Frontal cortex (tissue), 4 donors: ENCODE data around the gene ATP8A1. TPM values are rescaled to one million over a fixed set of nuclear protein-coding genes. Genes with fewer than 3 reads are reported as not detected.
"Not testable (repeated sequence)": the region's sequence is repeated elsewhere in the genome, so short reads cannot be mapped to it uniquely, and the experiment has no call there.

Experiments used
- DNase-seq, 2 donors: peaks; one replicate each; pipeline ENCODE4 v3.0.0; 2012; ENCODE audit warnings: low spot score in 2 of 2
- FAIRE-seq: peaks from 2 replicates; lab custom pipeline; 2012; peaks lifted over from hg19 to GRCh38; lab: Jason Lieb, UNC
- total RNA-seq: library from RNA; depleted of rRNA; stranded (reverse); fragments of >200 nt; gene quantifications from one replicate; pipeline ENCODE4 v1.2.3, GENCODE V29; 2014
- donor health status: control.
- donor health status: control.
- donor health status: control.

The ATP8A1 gene
- total RNA-seq, 1 donor from 2014 or later = 171 TPM

GRCh38 chr4:42396361-42396751 is 260.5 kb downstream of the ATP8A1 start:
- no peak for FAIRE-seq
- no peak for DNase-seq

DNA sequence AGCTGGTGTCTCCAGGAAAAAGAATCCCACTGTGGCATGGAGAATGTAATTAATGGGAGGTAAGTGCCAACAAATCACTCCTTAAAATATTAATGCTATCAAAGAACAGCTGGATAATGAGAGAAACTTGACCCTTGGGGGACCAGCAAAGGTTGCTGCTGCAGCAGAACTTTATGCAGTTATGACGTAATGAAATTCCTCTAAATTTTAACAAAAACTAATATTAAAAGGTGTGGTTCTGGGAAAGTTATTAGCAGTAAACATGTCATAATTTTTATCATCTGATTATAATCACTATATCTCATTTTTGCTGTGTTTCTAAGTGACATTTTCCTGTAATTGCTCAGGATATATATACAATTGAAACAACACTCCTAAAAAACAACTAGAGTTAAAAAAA is 261.3 kb downstream of the ATP8A1 start:
- DNase-seq (no peak), FAIRE-seq (no peak)

DNA sequence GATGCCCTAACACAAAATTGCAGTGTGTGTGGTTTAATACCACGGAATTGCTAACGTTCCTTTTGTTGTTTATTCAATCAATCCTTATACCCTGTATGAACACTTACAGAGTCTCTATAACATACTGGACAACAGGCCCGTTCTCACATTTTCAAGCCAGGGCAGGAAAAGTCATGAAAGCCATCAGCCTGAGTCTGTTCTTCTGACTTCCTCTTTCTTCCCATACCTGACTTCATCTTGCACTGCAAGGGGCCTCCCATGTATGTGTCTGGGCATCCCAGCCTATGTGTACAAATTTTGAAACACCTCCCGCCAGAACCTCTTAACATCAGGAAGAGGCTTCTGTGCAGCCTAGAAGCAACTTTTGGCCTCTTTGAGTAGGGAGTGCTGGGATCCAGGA is 264.5 kb downstream of the ATP8A1 start:
- FAIRE-seq = no peak
- DNase-seq = no peak

DNA sequence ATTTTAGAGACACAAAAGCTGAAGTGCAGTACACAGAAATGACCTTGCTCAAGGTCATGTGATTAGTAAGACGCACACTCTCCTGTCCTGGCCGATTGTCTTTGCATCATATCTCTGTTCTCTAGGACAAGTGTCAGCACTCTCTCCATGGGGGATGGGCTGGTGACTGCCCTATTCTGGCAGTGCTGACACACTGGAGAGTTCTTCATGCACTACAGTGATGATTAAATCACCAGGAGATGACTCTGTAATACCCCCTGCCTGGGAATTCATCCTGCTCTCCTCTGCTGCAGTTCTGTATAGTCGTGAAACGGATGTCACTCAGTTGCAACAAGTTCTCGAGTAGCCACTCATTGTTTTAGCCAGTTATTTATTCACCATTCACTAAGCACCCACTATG is 264.9 kb downstream of the ATP8A1 start:
- FAIRE-seq = no peak
- no peak for DNase-seq

GRCh38 chr4:42391355-42391664 is 265.6 kb downstream of the ATP8A1 start:
- FAIRE-seq (no peak), DNase-seq (no peak)

GRCh38 chr4:42390622-42391354 is 266.1 kb downstream of the ATP8A1 start:
- no peak for DNase-seq
- no peak for FAIRE-seq

DNA sequence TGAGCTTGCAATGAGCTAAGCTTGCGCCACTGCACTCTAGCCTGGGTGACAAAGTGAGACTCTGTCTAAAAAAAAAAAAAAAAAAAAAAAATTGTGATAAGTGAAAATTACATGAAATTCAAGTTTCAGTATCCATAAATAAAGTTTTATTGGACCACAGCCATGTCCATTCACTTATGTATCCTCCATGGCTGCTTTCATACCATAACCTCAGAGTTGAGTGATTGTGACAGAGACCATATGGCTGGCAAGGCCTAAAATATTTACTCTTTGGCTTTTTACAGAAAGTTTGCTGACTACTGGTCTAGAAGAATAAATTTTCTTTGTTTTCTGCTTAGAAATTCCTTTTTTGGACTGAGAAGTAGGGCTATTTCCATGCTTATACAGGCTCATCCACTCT is 271.4 kb downstream of the ATP8A1 start:
- FAIRE-seq = no peak
- no peak for DNase-seq

GRCh38 chr4:42381666-42382065 is 275.2 kb downstream of the ATP8A1 start:
- FAIRE-seq = no peak
- DNase-seq = no peak

GRCh38 chr4:42377497-42377896 is 279.4 kb downstream of the ATP8A1 start:
- FAIRE-seq = no peak

GRCh38 chr4:42372303-42372702 is 284.6 kb downstream of the ATP8A1 start:
- FAIRE-seq, DNase-seq: not testable (repeated sequence)

More at GRCh38 chr4:42377497-42377896, 279.4 kb downstream of the ATP8A1 start:
- no peak for DNase-seq

- FAIRE-seq (peak; percentile 92), DNase-seq (peak; percentile 55 to 56)
These were observed 285.3 kb downstream of the ATP8A1 start for GRCh38 chr4:42371305-42372252.

DNA sequence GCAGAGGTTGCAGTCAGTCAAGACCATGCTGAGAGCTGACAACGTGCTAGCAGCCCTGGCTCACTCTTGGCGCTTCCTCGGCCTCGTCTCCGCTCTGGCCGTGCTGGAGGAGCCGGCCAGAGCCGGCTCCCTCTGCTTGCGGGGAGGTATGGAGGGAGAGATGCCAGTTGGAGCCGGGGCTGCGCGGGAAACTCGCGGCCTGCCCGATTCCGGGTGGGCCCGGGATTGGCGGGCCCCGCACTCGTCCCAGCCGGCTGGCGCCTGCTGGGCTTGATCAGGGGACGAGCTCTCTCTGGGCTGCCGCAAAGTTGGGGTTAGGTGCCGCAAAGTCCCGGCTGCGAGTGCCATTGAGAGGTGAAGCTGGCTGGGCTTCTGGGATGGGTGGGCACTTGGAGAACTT is 287.4 kb downstream of the ATP8A1 start:
- DNase-seq = no peak
- FAIRE-seq = no peak

DNA sequence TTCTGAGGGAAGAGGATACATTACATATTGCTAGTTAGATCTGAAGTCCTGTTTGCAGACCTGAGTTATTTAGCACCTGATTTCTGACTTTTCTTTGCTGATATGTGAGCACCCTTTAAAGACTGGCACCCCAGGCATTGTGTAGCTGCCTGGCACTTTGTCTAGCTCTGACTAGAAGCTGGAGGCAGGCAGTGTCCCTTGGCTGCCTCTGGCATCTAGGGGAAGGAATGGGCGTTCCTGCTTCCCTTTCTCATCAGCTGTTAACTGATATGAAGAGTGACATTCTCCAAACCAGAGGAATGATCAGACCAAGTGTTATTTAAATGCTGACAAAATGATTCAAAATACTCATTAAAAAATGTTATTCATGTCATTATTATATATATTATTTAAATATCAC is 289.9 kb downstream of the ATP8A1 start:
- FAIRE-seq = no peak
- no peak for DNase-seq

DNA sequence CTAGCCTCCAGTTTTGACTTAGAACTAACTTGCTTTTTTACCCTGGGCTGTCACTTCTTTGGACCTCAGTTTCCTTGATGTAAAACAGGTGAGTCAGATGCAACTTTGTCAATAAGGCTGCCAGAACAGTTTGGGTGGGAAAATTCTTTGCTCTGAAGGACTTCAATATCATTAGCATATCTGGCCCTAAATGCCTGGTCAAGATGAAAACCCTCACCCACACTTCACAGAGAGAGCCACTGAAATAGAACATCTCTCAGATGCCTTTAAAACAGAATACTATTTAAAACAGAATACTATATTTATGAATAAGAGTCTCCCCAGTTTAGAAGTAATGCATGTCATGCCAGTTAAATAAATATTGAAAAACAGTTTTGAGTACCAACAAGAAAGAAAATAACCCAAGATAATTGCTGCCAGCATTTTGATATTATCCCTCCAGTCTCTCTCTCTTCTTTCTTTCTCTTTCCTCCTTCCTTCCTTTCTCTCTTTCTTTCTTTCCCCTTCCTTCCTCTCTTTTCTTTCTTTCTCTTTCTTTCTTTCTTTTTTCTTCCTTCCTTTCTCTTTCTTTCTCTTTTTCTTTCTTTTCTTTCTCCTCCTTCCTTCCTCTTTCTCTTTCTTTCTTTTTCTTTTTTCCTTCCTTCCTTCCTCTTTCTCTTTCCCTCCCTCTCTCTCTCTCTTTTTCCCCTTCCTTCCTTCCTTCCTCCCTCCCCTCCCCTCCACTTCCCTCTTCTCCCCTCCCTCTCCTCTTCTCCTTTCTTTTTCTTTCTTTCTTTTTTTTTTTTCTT is 292.4 kb downstream of the ATP8A1 start:
- FAIRE-seq (no peak), DNase-seq (no peak)

- FAIRE-seq (no peak), DNase-seq (no peak)
These were observed 293.3 kb downstream of the ATP8A1 start for GRCh38 chr4:42363614-42364013.

- FAIRE-seq = no peak
These were observed 294.3 kb downstream of the ATP8A1 start for GRCh38 chr4:42362591-42362990.

DNA sequence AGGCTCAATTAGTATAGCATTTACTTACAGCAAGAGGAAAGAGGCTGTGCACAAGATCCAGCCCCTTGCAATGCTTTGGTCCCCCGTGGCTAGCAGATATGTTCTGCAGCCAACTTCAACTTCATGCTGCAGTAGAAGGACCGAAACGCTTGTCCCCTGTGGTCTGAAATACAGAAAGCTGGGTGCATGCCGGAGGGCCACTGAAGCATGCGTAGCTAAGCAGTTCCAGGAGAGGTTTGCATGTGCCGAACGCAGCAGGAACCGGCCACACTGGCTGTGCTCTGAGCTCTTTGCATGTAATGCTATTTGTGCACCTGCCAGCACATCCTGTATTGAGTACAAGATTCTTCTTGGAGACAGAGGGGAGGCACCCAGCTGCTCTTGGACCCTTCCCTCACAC is 295.4 kb downstream of the ATP8A1 start:
- no peak for FAIRE-seq
- DNase-seq = no peak

More at GRCh38 chr4:42362591-42362990, 294.3 kb downstream of the ATP8A1 start:
- DNase-seq = no peak

DNA sequence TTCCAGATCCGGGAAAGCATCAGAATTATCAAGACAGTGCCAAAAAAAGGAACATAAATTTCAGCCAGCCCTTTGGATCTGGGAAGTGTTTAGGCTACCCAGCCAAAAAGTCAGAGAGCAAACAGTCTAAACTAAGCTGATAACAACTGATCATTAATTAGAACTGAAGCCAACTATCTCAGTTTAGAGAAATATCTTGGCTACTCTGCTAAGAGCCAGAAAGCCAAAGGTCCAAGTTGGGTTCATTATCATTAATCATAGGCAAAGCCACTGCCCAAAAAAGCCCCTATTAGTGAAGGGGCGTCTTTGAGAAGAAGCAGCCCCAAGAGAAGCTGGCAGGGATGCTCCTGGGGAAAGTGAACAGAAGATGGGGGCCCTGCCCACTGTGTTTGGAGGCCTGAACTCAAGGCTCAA is 296.6 kb downstream of the ATP8A1 start:
- FAIRE-seq (no peak), DNase-seq (no peak)

DNA sequence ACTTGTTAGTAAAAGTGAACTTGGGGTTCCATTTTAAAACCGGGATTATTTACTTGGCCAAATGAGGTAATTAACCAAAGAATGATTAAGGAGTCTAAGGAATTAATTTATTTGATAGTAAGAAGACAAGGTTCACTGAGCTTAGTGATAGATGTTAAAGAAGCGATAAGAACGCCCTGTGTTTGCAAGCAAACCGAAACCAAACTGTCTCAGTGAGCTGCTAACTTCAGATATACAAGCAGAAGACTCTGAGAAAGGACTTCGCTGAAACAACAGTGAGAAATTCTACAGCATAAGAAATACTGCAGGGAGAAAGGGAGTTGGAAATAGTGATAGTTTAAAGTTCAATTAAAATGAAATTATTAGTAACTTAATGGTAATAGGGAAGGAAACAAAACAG is 297.2 kb downstream of the ATP8A1 start:
- no peak for DNase-seq
- no peak for FAIRE-seq
